ENCODE results near the gene MTMR11.

The MTMR11 gene

GRCh38 chr1:149917571-149918144 is 19.0 kb downstream of the MTMR11 start, which contains the start of gene SV2A:
Gene SV2A (minus strand): TSS chr1:149917844. CDS start chr1:149913840, 4,004 bp downstream.
- TF ChIP-seq EZH2 (optimal IDR thresholded peaks at IDR 0.05; ENCODE audit: low read depth, low read length) (no peak), EZH2phosphoT487 (IDR thresholded peaks at IDR 0.05; ENCODE audit: low read length) (no peak), CTCF (IDR thresholded peaks at IDR 0.05; ENCODE audit: low read length) (no peak)
- Histone ChIP-seq H3K4me1 (ENCODE audit: low read length) (peaks cover 6% of the 10 kb centered on the region; the same call in 1 of the 2 replicates), H3K4me3 (ENCODE audit: low read length) (no peak within 1 kb of the TSS), H3K9me3 (replicated peaks; ENCODE audit: insufficient read depth, low read length) (no peaks in the 10 kb centered on the region), H2AFZ (ENCODE audit: low read length) (0 out of 2 replicates have a peak within 1 kb of the TSS, but pooled peaks have one; percentile 5), H3K27me3 (replicated peaks; ENCODE audit: insufficient read depth, low read length) (no peaks in the 10 kb centered on the region), H3F3A (ENCODE audit: insufficient read depth, low read length) (0 out of 2 replicates have a peak, but pooled peaks cover 9% of the 10 kb centered on the region), H3K9me2 (replicated peaks; ENCODE audit: insufficient read depth, low read length) (no peaks in the 10 kb centered on the region), H3K36me3 (replicated peaks; ENCODE audit: insufficient read depth, low read length) (peaks cover under 1% of the 10 kb centered on the region; the same call in 1 of the 2 replicates), H3K79me2 (ENCODE audit: low read length) (no peaks in the 10 kb centered on the region), H3K9ac (ENCODE audit: low read length) (no peak within 1 kb of the TSS), H3K27ac (ENCODE audit: low read length) (no peak within 1 kb of the TSS), H4K20me1 (ENCODE audit: insufficient read depth, low read length) (no peaks in the 10 kb centered on the region), H3K4me2 (ENCODE audit: low read depth, low read length) (no peak within 1 kb of the TSS)
- DNase-seq: no peak

- no peak overlapping the region for H3K27ac ChIP-seq (ENCODE audit: low read length)
- H3K9me2 ChIP-seq (replicated peaks; ENCODE audit: insufficient read depth, low read length): no peaks in the 10 kb centered on the region
- no peaks in the 10 kb centered on the region for H3K9me3 ChIP-seq (replicated peaks; ENCODE audit: insufficient read depth, low read length)
- H3K79me2 ChIP-seq (ENCODE audit: low read length): no peaks in the 10 kb centered on the region
- H3K4me1 ChIP-seq (ENCODE audit: low read length): peaks cover 6% of the 10 kb centered on the region; the same call in 1 of the 2 replicates
- no peak overlapping the region for H2AFZ ChIP-seq (ENCODE audit: low read length)
- no peak for DNase-seq
- H3K4me3 ChIP-seq (ENCODE audit: low read length): no peak overlapping the region
- TF ChIP-seq EZH2phosphoT487 (IDR thresholded peaks at IDR 0.05; ENCODE audit: low read length): no peak
- TF ChIP-seq CTCF (IDR thresholded peaks at IDR 0.05; ENCODE audit: low read length): no peak
- no peak for TF ChIP-seq EZH2 (optimal IDR thresholded peaks at IDR 0.05; ENCODE audit: low read depth, low read length)
- no peak overlapping the region for H3K9ac ChIP-seq (ENCODE audit: low read length)
- H3K36me3 ChIP-seq (replicated peaks; ENCODE audit: insufficient read depth, low read length): no peaks in the 10 kb centered on the region
- no peak overlapping the region for H3K4me2 ChIP-seq (ENCODE audit: low read depth, low read length)
- H4K20me1 ChIP-seq (ENCODE audit: insufficient read depth, low read length): no peaks in the 10 kb centered on the region
- no peaks in the 10 kb centered on the region for H3K27me3 ChIP-seq (replicated peaks; ENCODE audit: insufficient read depth, low read length)
- H3F3A ChIP-seq (ENCODE audit: insufficient read depth, low read length): 0 out of 2 replicates have a peak, but pooled peaks cover 5% of the 10 kb centered on the region
Observed at GRCh38 chr1:149916898-149917252, 19.8 kb downstream of the MTMR11 start.

GRCh38 chr1:149916193-149916897 is 20.3 kb downstream of the MTMR11 start:
- Histone ChIP-seq H3K27ac (ENCODE audit: low read length) (no peak overlapping the region), H3K4me2 (ENCODE audit: low read depth, low read length) (no peak overlapping the region)

More at GRCh38 chr1:149916193-149916897, 20.3 kb downstream of the MTMR11 start:
- H3K4me1 ChIP-seq (ENCODE audit: low read length): peaks cover 6% of the 10 kb centered on the region; the same call in 1 of the 2 replicates
- no peak for DNase-seq
- H3K9me2 ChIP-seq (replicated peaks; ENCODE audit: insufficient read depth, low read length): no peaks in the 10 kb centered on the region
- H2AFZ ChIP-seq (ENCODE audit: low read length): 0 out of 2 replicates have a peak overlapping the region, but pooled peaks have one; percentile 5
- 0 out of 2 replicates have a peak, but pooled peaks cover 5% of the 10 kb centered on the region for H3F3A ChIP-seq (ENCODE audit: insufficient read depth, low read length)
- H3K36me3 ChIP-seq (replicated peaks; ENCODE audit: insufficient read depth, low read length): no peaks in the 10 kb centered on the region
- no peaks in the 10 kb centered on the region for H3K9me3 ChIP-seq (replicated peaks; ENCODE audit: insufficient read depth, low read length)
- no peak overlapping the region for H3K9ac ChIP-seq (ENCODE audit: low read length)
- TF ChIP-seq EZH2 (optimal IDR thresholded peaks at IDR 0.05; ENCODE audit: low read depth, low read length): no peak
- TF ChIP-seq EZH2phosphoT487 (IDR thresholded peaks at IDR 0.05; ENCODE audit: low read length): no peak
- TF ChIP-seq CTCF (IDR thresholded peaks at IDR 0.05; ENCODE audit: low read length): no peak
- no peaks in the 10 kb centered on the region for H3K79me2 ChIP-seq (ENCODE audit: low read length)
- H3K4me3 ChIP-seq (ENCODE audit: low read length): no peak overlapping the region
- no peaks in the 10 kb centered on the region for H3K27me3 ChIP-seq (replicated peaks; ENCODE audit: insufficient read depth, low read length)
- H4K20me1 ChIP-seq (ENCODE audit: insufficient read depth, low read length): no peaks in the 10 kb centered on the region

Measured in MM.1S (cell line).